Loucy (cell line): Measurements from ENCODE around the gene BCL7B.
"Not testable (repeated sequence)": the region's sequence is repeated elsewhere in the genome, so short reads cannot be mapped to it uniquely, and the experiment has no call there.

Experiments
- H2AFZ ChIP-seq: fragments of 200-600 bp; sonication (generic); 2 replicates; pipeline ENCODE4 v1.6.0; 2016; ENCODE audit warnings: antibody characterized with exemption, mild to moderate bottlenecking, low read length, moderate library complexity
- H3F3A ChIP-seq: fragments of 200-600 bp; 2 replicates; pipeline ENCODE4 v1.6.0; 2016; ENCODE audit warnings: antibody characterized with exemption, low read depth, mild to moderate bottlenecking
- H3K27me3 ChIP-seq: fragments of 200-600 bp; sonication (generic); 2 replicates; pipeline ENCODE4 v1.6.1; 2014; ENCODE audit warnings: low read length, mild to moderate bottlenecking; ENCODE audit not compliant: insufficient read depth, poor library complexity, severe bottlenecking
- H3K36me3 ChIP-seq: fragments of 200-600 bp; sonication (generic); 2 replicates; pipeline ENCODE4 v1.6.1; 2016; ENCODE audit warnings: low read length; ENCODE audit not compliant: insufficient read depth
- H3K4me1 ChIP-seq: fragments of 200-600 bp; sonication (generic); 2 replicates; pipeline ENCODE4 v1.5.1; 2014; ENCODE audit warnings: low read length, mild to moderate bottlenecking; ENCODE audit not compliant: insufficient read depth, poor library complexity, severe bottlenecking
- H3K4me2 ChIP-seq: fragments of 200-600 bp; sonication (generic); 2 replicates; pipeline ENCODE4 v1.6.0; 2014; ENCODE audit warnings: antibody characterized with exemption, low read length, low read depth, mild to moderate bottlenecking; ENCODE audit not compliant: poor library complexity, severe bottlenecking
- H3K4me3 ChIP-seq: fragments of 200-600 bp; sonication (generic); 2 replicates; pipeline ENCODE4 v1.5.1; 2014; ENCODE audit warnings: low read length, mild to moderate bottlenecking, mixed read lengths; ENCODE audit not compliant: poor library complexity, severe bottlenecking
- H3K79me2 ChIP-seq: fragments of 200-600 bp; sonication (generic); 2 replicates; pipeline ENCODE4 v1.6.1; 2014; ENCODE audit warnings: low read length; ENCODE audit not compliant: insufficient read depth
- H3K9ac ChIP-seq: fragments of 200-600 bp; sonication (generic); 2 replicates; pipeline ENCODE4 v1.6.0; 2014; ENCODE audit warnings: mild to moderate bottlenecking, low read depth, low read length, moderate library complexity; ENCODE audit not compliant: poor library complexity, severe bottlenecking
- H3K9me2 ChIP-seq: fragments of 200-600 bp; sonication (generic); replicated peaks from 2 replicates; pipeline ENCODE4 v1.6.1; 2016; ENCODE audit warnings: low read depth, low read length, mixed read lengths
- H3K9me3 ChIP-seq: fragments of 200-600 bp; sonication (generic); 2 replicates; pipeline ENCODE4 v1.6.1; 2014; ENCODE audit warnings: mild to moderate bottlenecking, antibody characterized with exemption, low read length, low read depth; ENCODE audit not compliant: insufficient read depth
- H4K20me1 ChIP-seq: fragments of 200-600 bp; sonication (generic); 2 replicates; pipeline ENCODE4 v1.6.0; 2014; ENCODE audit warnings: antibody characterized with exemption, low read length, mild to moderate bottlenecking; ENCODE audit not compliant: insufficient read depth, poor library complexity, severe bottlenecking
- CTCF ChIP-seq: fragments of 200-600 bp; sonication (generic); conservative IDR thresholded peaks from 2 replicates; pipeline ENCODE4 v1.5.1; 2014; ENCODE audit warnings: mild to moderate bottlenecking, antibody characterized with exemption, low read length
- EZH2phosphoT487 ChIP-seq: fragments of 200-600 bp; IDR thresholded peaks from 2 replicates; pipeline ENCODE4 v1.6.1; 2018; ENCODE audit warnings: antibody characterized with exemption, mild to moderate bottlenecking, moderate library complexity, borderline replicate concordance

BCL7B gene

GRCh38 chr7:73544678-73545077 lies 12.8 kb downstream of the BCL7B start:
- Histone ChIP-seq H3K79me2 (peaks cover 72% of the 10 kb centered on the region), H3K36me3 (peaks cover 48% of the 10 kb centered on the region; the same call in 1 of the 2 replicates)

GRCh38 chr7:73541722-73542121 lies 15.8 kb downstream of the BCL7B start:
- Histone ChIP-seq H3F3A (no peaks in the 10 kb centered on the region), H3K4me2 (no peak overlapping the region), H3K36me3 (peaks cover 63% of the 10 kb centered on the region), H4K20me1 (no peaks in the 10 kb centered on the region), H3K4me1 (no peaks in the 10 kb centered on the region), H3K9me2 (no peaks in the 10 kb centered on the region), H3K27me3 (no peaks in the 10 kb centered on the region), H3K79me2 (peaks cover 43% of the 10 kb centered on the region), H3K9ac (no peak overlapping the region), H3K9me3 (no peaks in the 10 kb centered on the region), H3K4me3 (no peak overlapping the region), H2AFZ (no peak overlapping the region)
- TF ChIP-seq CTCF (no peak), EZH2phosphoT487 (no peak)

More at GRCh38 chr7:73544678-73545077, 12.8 kb downstream of the BCL7B start:
- Histone ChIP-seq H3K4me2 (no peak overlapping the region), H3F3A (no peaks in the 10 kb centered on the region), H4K20me1 (peaks cover 6% of the 10 kb centered on the region), H3K9ac (no peak overlapping the region), H3K9me3 (no peaks in the 10 kb centered on the region), H2AFZ (no peak overlapping the region), H3K9me2 (no peaks in the 10 kb centered on the region), H3K4me3 (no peak overlapping the region), H3K4me1 (no peaks in the 10 kb centered on the region), H3K27me3 (no peaks in the 10 kb centered on the region)
- no peak for TF ChIP-seq CTCF
- no peak for TF ChIP-seq EZH2phosphoT487

- no peaks in the 10 kb centered on the region for H4K20me1 ChIP-seq
- no peaks in the 10 kb centered on the region for H3K4me1 ChIP-seq
- no peak overlapping the region for H3K9ac ChIP-seq
- no peak overlapping the region for H3K4me3 ChIP-seq
- H3K9me3 ChIP-seq, result no peaks in the 10 kb centered on the region
- H3K4me2 ChIP-seq, result no peak overlapping the region
- TF ChIP-seq EZH2phosphoT487 (no peak), CTCF (no peak)
- H2AFZ ChIP-seq, result no peak overlapping the region
- H3K79me2 ChIP-seq, result peaks cover 24% of the 10 kb centered on the region
- H3K9me2 ChIP-seq, result no peaks in the 10 kb centered on the region
- H3F3A ChIP-seq, result no peaks in the 10 kb centered on the region
- peaks cover 80% of the 10 kb centered on the region for H3K36me3 ChIP-seq
- no peaks in the 10 kb centered on the region for H3K27me3 ChIP-seq
These were observed 17.8 kb downstream of the BCL7B start for GRCh38 chr7:73539709-73540108.

- H3K4me2 ChIP-seq, H3K27me3 ChIP-seq, H3K4me3 ChIP-seq, H3K9me2 ChIP-seq, H3K9ac ChIP-seq, H3K4me1 ChIP-seq, H2AFZ ChIP-seq, H3F3A ChIP-seq, H3K9me3 ChIP-seq, H4K20me1 ChIP-seq: not testable (repeated sequence)
- H3K36me3 ChIP-seq, result peaks cover 74% of the 10 kb centered on the region
- H3K79me2 ChIP-seq, result peaks cover 14% of the 10 kb centered on the region
These were observed 19.0 kb downstream of the BCL7B start for GRCh38 chr7:73538510-73538909.
